ENCODE data around the gene CYP3A5. TPM values are rescaled to one million over a fixed set of nuclear protein-coding genes. Genes with fewer than 3 reads are reported as not detected.

Gene CYP3A5
- total and polyA plus RNA-seq, 2 of the 8 experiments (the other 6 are each of a cell fraction or from before 2014, with no cell fraction given), result 0.06 TPM; not detected in 1

GRCh38 chr7:99599836-99600235 lies 80.0 kb downstream of the CYP3A5 start (continued):
- TF ChIP-seq ASH2L (IDR thresholded peaks at IDR 0.05; ENCODE audit: low read length) (no peak), PHF8 (conservative IDR thresholded peaks at IDR 0.05; ENCODE audit: low read depth, low read length) (no peak), CHD2 (IDR thresholded peaks at IDR 0.05; ENCODE audit: low read length) (no peak)

Small RNA genes within 50 kb of the gene (small RNA-seq; reads per million reads assigned to genes)
- gene CYP3A51P (ENCODE audit: insufficient read depth), result not detected
- gene CYP3A7-CYP3A51P (ENCODE audit: insufficient read depth), result not detected

Other genes with a start within 250 kb of the CYP3A5 start
- 7.5 and 8.5 TPM in 2 replicates for gene PTCD1, start 241.2 kb downstream of the CYP3A5 start, total RNA-seq (2021; fragmentation: NEBNext Ultra II Directional; extraction: Animal tissue kit (Norgen Biotek cat#: 25700))
- 7.6 and 9.6 TPM in 2 replicates for gene PTCD1, start 241.2 kb downstream of the CYP3A5 start, polyA plus RNA-seq (2011; rRNA removed)
- 74.8 and 77.5 TPM in 2 replicates for gene CPSF4, start 241.1 kb downstream of the CYP3A5 start, total RNA-seq (2021; fragmentation: NEBNext Ultra II Directional; extraction: Animal tissue kit (Norgen Biotek cat#: 25700))
- 103 and 156 TPM in 2 replicates for gene CPSF4, start 241.1 kb downstream of the CYP3A5 start, polyA plus RNA-seq (2011; rRNA removed)
- 506 and 539 TPM in 2 replicates for gene ATP5MF, start 213.8 kb downstream of the CYP3A5 start, total RNA-seq (2021; fragmentation: NEBNext Ultra II Directional; extraction: Animal tissue kit (Norgen Biotek cat#: 25700))
- 2,240 and 4,362 TPM in 2 replicates for gene ATP5MF, start 213.8 kb downstream of the CYP3A5 start, polyA plus RNA-seq (2011; rRNA removed)
- 9.9 and 11.4 TPM in 2 replicates for gene ZNF789, start 207.1 kb downstream of the CYP3A5 start, total RNA-seq (2021; fragmentation: NEBNext Ultra II Directional; extraction: Animal tissue kit (Norgen Biotek cat#: 25700))
- gene ZNF789, start 207.1 kb downstream of the CYP3A5 start, polyA plus RNA-seq (2011; rRNA removed), result 9.4 and 12.5 TPM in 2 replicates
- gene ZNF394, start 179.7 kb downstream of the CYP3A5 start, total RNA-seq (2021; fragmentation: NEBNext Ultra II Directional; extraction: Animal tissue kit (Norgen Biotek cat#: 25700)), result 19.3 and 24.0 TPM in 2 replicates
- 6.6 and 7.6 TPM in 2 replicates for gene ZNF394, start 179.7 kb downstream of the CYP3A5 start, polyA plus RNA-seq (2011; rRNA removed)
- 12.9 and 13.5 TPM in 2 replicates for gene ZKSCAN5, start 175.3 kb downstream of the CYP3A5 start, total RNA-seq (2021; fragmentation: NEBNext Ultra II Directional; extraction: Animal tissue kit (Norgen Biotek cat#: 25700))
- gene ZKSCAN5, start 175.3 kb downstream of the CYP3A5 start, polyA plus RNA-seq (2011; rRNA removed), result 4.3 and 5.3 TPM in 2 replicates
- 7.5 and 7.6 TPM in 2 replicates for gene FAM200A, start 127.9 kb downstream of the CYP3A5 start, total RNA-seq (2021; fragmentation: NEBNext Ultra II Directional; extraction: Animal tissue kit (Norgen Biotek cat#: 25700))
- 3.2 and 4.3 TPM in 2 replicates for gene FAM200A, start 127.9 kb downstream of the CYP3A5 start, polyA plus RNA-seq (2011; rRNA removed)
- gene ZNF655, start 121.4 kb downstream of the CYP3A5 start, total RNA-seq (2021; fragmentation: NEBNext Ultra II Directional; extraction: Animal tissue kit (Norgen Biotek cat#: 25700)), result 36.7 and 37.8 TPM in 2 replicates
- 27.1 and 30.7 TPM in 2 replicates for gene ZNF655, start 121.4 kb downstream of the CYP3A5 start, polyA plus RNA-seq (2011; rRNA removed)
- gene TMEM225B, start 81.7 kb downstream of the CYP3A5 start, total RNA-seq (2021; fragmentation: NEBNext Ultra II Directional; extraction: Animal tissue kit (Norgen Biotek cat#: 25700)), result not detected in 2 replicates
- 0.63 and 0.68 TPM in 2 replicates for gene TMEM225B, start 81.7 kb downstream of the CYP3A5 start, polyA plus RNA-seq (2011; rRNA removed)
- gene ZSCAN25, start 63.0 kb downstream of the CYP3A5 start, total RNA-seq (2021; fragmentation: NEBNext Ultra II Directional; extraction: Animal tissue kit (Norgen Biotek cat#: 25700)), result 16.5 and 18.6 TPM in 2 replicates
- 10.1 and 12.1 TPM in 2 replicates for gene ZSCAN25, start 63.0 kb downstream of the CYP3A5 start, polyA plus RNA-seq (2011; rRNA removed)
- gene CYP3A7, start 55.2 kb upstream of the CYP3A5 start, total RNA-seq (2021; fragmentation: NEBNext Ultra II Directional; extraction: Animal tissue kit (Norgen Biotek cat#: 25700)), result not detected in 2 replicates
- not detected in 2 replicates for gene CYP3A7, start 55.2 kb upstream of the CYP3A5 start, polyA plus RNA-seq (2011; rRNA removed)
- gene CYP3A4, start 104.2 kb upstream of the CYP3A5 start, total RNA-seq (2021; fragmentation: NEBNext Ultra II Directional; extraction: Animal tissue kit (Norgen Biotek cat#: 25700)), result not detected in 2 replicates
- gene CYP3A4, start 104.2 kb upstream of the CYP3A5 start, polyA plus RNA-seq (2011; rRNA removed), result not detected in 2 replicates
- gene CYP3A43, start 148.0 kb upstream of the CYP3A5 start, total RNA-seq (2021; fragmentation: NEBNext Ultra II Directional; extraction: Animal tissue kit (Norgen Biotek cat#: 25700)), result not detected in 2 replicates
- gene CYP3A43, start 148.0 kb upstream of the CYP3A5 start, polyA plus RNA-seq (2011; rRNA removed), result 0.06 TPM in 1 of 2 replicates, not detected in the other
- gene OR2AE1, start 197.0 kb upstream of the CYP3A5 start, total RNA-seq (2021; fragmentation: NEBNext Ultra II Directional; extraction: Animal tissue kit (Norgen Biotek cat#: 25700)), result not detected in 2 replicates
- gene OR2AE1, start 197.0 kb upstream of the CYP3A5 start, polyA plus RNA-seq (2011; rRNA removed), result not detected in 2 replicates
- gene TRIM4, start 239.5 kb upstream of the CYP3A5 start, total RNA-seq (2021; fragmentation: NEBNext Ultra II Directional; extraction: Animal tissue kit (Norgen Biotek cat#: 25700)), result 6.6 and 7.3 TPM in 2 replicates
- 0.02 and 0.03 TPM in 2 replicates for gene TRIM4, start 239.5 kb upstream of the CYP3A5 start, polyA plus RNA-seq (2011; rRNA removed)
- gene GJC3, start 249.6 kb upstream of the CYP3A5 start, total RNA-seq (2021; fragmentation: NEBNext Ultra II Directional; extraction: Animal tissue kit (Norgen Biotek cat#: 25700)), result 2.5 and 3.0 TPM in 2 replicates
- 1.7 and 2.7 TPM in 2 replicates for gene GJC3, start 249.6 kb upstream of the CYP3A5 start, polyA plus RNA-seq (2011; rRNA removed)

All from H1 (cell line).